Measurements from ENCODE around the gene FBN1. TPM values are rescaled to one million over a fixed set of nuclear protein-coding genes. Genes with fewer than 3 reads are reported as not detected.

FBN1 gene
- total and polyA plus RNA-seq, 2 experiments from 2014 or later = 1.9 to 3.8 TPM

GRCh38 chr15:48470096-48470495, 175.4 kb downstream of the FBN1 start:
- Histone ChIP-seq H3K4me3 (no peak overlapping the region), H2AFZ (no peak overlapping the region), H3K79me2 (replicated peaks; ENCODE audit: insufficient read depth) (no peaks in the 10 kb centered on the region), H3K36me3 (ENCODE audit: insufficient read depth) (no peaks in the 10 kb centered on the region), H3K4me1 (ENCODE audit: insufficient read depth) (no peaks in the 10 kb centered on the region; the same call in 1 of the 2 replicates), H3F3A (replicated peaks; ENCODE audit: low read depth) (no peaks in the 10 kb centered on the region), H3K4me2 (no peak overlapping the region), H3K9me2 (ENCODE audit: insufficient read depth) (0 out of 2 replicates have a peak, but pooled peaks cover 4% of the 10 kb centered on the region), H3K27ac (ENCODE audit: low read depth) (no peak overlapping the region), H3K27me3 (ENCODE audit: insufficient read depth) (no peaks in the 10 kb centered on the region), H4K20me1 (replicated peaks; ENCODE audit: insufficient read depth) (no peaks in the 10 kb centered on the region)
- no peak overlapping the region for H3K4me3 Mint-ChIP-seq
- H3K27ac Mint-ChIP-seq = no peak overlapping the region
- H3K9me3 Mint-ChIP-seq = no peaks in the 10 kb centered on the region
- H3K36me3 Mint-ChIP-seq (ENCODE audit: low read depth) = no peaks in the 10 kb centered on the region; the same call in 2 of the 3 replicates
- no peak for TF ChIP-seq EZH2 (IDR thresholded peaks at IDR 0.05; ENCODE audit: low read depth, unreplicated experiment)
- TF ChIP-seq ZNF114 (CRISPR knock-in tag; IDR thresholded peaks at IDR 0.05) = no peak
- no peak for TF ChIP-seq JUNB (IDR thresholded peaks at IDR 0.05; ENCODE audit: unreplicated experiment)
- no peak for TF ChIP-seq CREB1 (CRISPR knock-in tag; IDR thresholded peaks at IDR 0.05; ENCODE audit: low read depth)
- no peak for TF ChIP-seq POLR2AphosphoS5 (IDR thresholded peaks at IDR 0.05; ENCODE audit: low read depth)
- no peak for TF ChIP-seq NANOG (IDR thresholded peaks at IDR 0.05; ENCODE audit: borderline replicate concordance)
- no peak for TF ChIP-seq ZNF462 (CRISPR knock-in tag; IDR thresholded peaks at IDR 0.05)
- no peak for TF ChIP-seq REST (IDR thresholded peaks at IDR 0.05; ENCODE audit: unreplicated experiment)
- DNase-seq (ENCODE audit: low spot score) (no peak), ATAC-seq (no peak)
- H3K27me3 Mint-ChIP-seq (ENCODE audit: insufficient read depth, low read depth, poor library complexity) = peaks cover 3% of the 10 kb centered on the region
- H3K4me1 Mint-ChIP-seq = peaks cover 14% of the 10 kb centered on the region; the same call in 2 of the 3 replicates
